HEK293 (cell line): Measurements from ENCODE around the gene SUMF1.

Source experiments
- CTCF ChIA-PET: fragments of 350-600 bp; formaldehyde crosslinking; extraction: SDS; loops from one replicate; lab custom pipeline; 2021; ENCODE audit warnings: antibody characterized with exemption; lab: Yijun Ruan, JAX
- POLR2A ChIA-PET: fragments of 300-600 bp; formaldehyde crosslinking; extraction: SDS; loops from one replicate; lab custom pipeline; 2020; ENCODE audit warnings: antibody characterized with exemption, inconsistent platforms; lab: Yijun Ruan, JAX
- H3K27ac ChIP-seq: fragments of 200-500 bp; sonication (Bioruptor generic); 2 replicates; pipeline ENCODE4 v1.5.1; 2014; ENCODE audit warnings: low read depth, low read length, control low read depth, inconsistent platforms; ENCODE audit errors: extremely low read depth
- H3K36me3 ChIP-seq, 2 experiments: fragments of 200-500 bp in 1 of 2; sonication (Bioruptor generic) in 1 of 2; 1 replicate in 1 of 2; 2 replicates in 1 of 2; pipeline ENCODE4 v1.5.1; 2014 to 2017; ENCODE audit warnings: inconsistent platforms in 2 of 2, low read length in 2 of 2; ENCODE audit not compliant: control insufficient read depth in 2 of 2, insufficient read depth in 1 of 2
- H3K4me1 ChIP-seq: fragments of 200-500 bp; sonication (Bioruptor generic); 2 replicates; pipeline ENCODE4 v1.5.1; 2014; ENCODE audit warnings: mild to moderate bottlenecking, low read length, inconsistent platforms; ENCODE audit not compliant: control insufficient read depth, insufficient read depth
- H3K4me3 ChIP-seq: 2 replicates; pipeline ENCODE4 v1.5.1; 2011; ENCODE audit warnings: low read depth, mild to moderate bottlenecking, control low read depth, low read length, moderate library complexity
- H3K9me3 ChIP-seq: fragments of 200-500 bp; sonication (Bioruptor generic); 2 replicates; pipeline ENCODE4 v1.5.1; 2014; ENCODE audit warnings: low read depth, low read length, inconsistent platforms; ENCODE audit not compliant: control insufficient read depth, insufficient read depth
- GLI2 ChIP-seq: fragments of 450-650 bp; formaldehyde crosslinking; IDR thresholded peaks from 2 replicates; pipeline ENCODE4; 2017; ENCODE audit warnings: missing biosample characterization, missing genetic modification characterization, low read depth, borderline replicate concordance
- KLF1 ChIP-seq: fragments of 450-650 bp; formaldehyde crosslinking; IDR thresholded peaks from 2 replicates; pipeline ENCODE4 v1.5.1; 2016; ENCODE audit warnings: missing biosample characterization, missing genetic modification characterization
- KLF16 ChIP-seq: fragments of 450-650 bp; formaldehyde crosslinking; IDR thresholded peaks from 2 replicates; pipeline ENCODE4 v1.5.1; 2017; ENCODE audit warnings: missing biosample characterization, missing genetic modification characterization
- PATZ1 ChIP-seq: fragments of 450-650 bp; formaldehyde crosslinking; IDR thresholded peaks from 2 replicates; pipeline ENCODE4 v1.5.1; 2016; ENCODE audit warnings: missing biosample characterization, missing genetic modification characterization
- ZBTB17 ChIP-seq: fragments of 450-650 bp; formaldehyde crosslinking; IDR thresholded peaks from 2 replicates; pipeline ENCODE4 v1.5.1; 2016; ENCODE audit warnings: missing biosample characterization, missing genetic modification characterization
- ZBTB26 ChIP-seq: fragments of 450-650 bp; formaldehyde crosslinking; optimal IDR thresholded peaks from 2 replicates; pipeline ENCODE3; 2016; ENCODE audit warnings: missing biosample characterization, mild to moderate bottlenecking, missing genetic modification characterization
- ZNF16 ChIP-seq: fragments of 450-650 bp; formaldehyde crosslinking; IDR thresholded peaks from 2 replicates; pipeline ENCODE4 v1.5.1; 2016; ENCODE audit warnings: low read depth, missing biosample characterization, missing genetic modification characterization
- ZNF341 ChIP-seq: fragments of 450-650 bp; formaldehyde crosslinking; IDR thresholded peaks from 2 replicates; pipeline ENCODE4; 2016; ENCODE audit warnings: low read depth, missing biosample characterization, missing genetic modification characterization
- ZNF350 ChIP-seq: fragments of 450-650 bp; formaldehyde crosslinking; IDR thresholded peaks from 2 replicates; pipeline ENCODE4 v1.5.0; 2017; ENCODE audit warnings: missing biosample characterization, mild to moderate bottlenecking, missing genetic modification characterization
- ZNF362 ChIP-seq: fragments of 450-650 bp; formaldehyde crosslinking; IDR thresholded peaks from 2 replicates; pipeline ENCODE4 v1.5.1; 2016; ENCODE audit warnings: missing biosample characterization, missing genetic modification characterization
- ZNF394 ChIP-seq: fragments of 450-650 bp; formaldehyde crosslinking; IDR thresholded peaks from 2 replicates; pipeline ENCODE4 v1.5.1; 2016; ENCODE audit warnings: missing biosample characterization, missing genetic modification characterization, mild to moderate bottlenecking, moderate library complexity, borderline replicate concordance
- ZNF416 ChIP-seq: fragments of 450-650 bp; formaldehyde crosslinking; IDR thresholded peaks from 2 replicates; pipeline ENCODE4 v1.5.1; 2016; ENCODE audit warnings: missing biosample characterization, missing genetic modification characterization
- ZNF501 ChIP-seq: fragments of 450-650 bp; formaldehyde crosslinking; IDR thresholded peaks from 2 replicates; pipeline ENCODE4 v1.5.1; 2016; ENCODE audit warnings: missing biosample characterization, missing genetic modification characterization
- ZNF513 ChIP-seq: fragments of 450-650 bp; IDR thresholded peaks from 2 replicates; pipeline ENCODE4 v1.5.1; 2018; ENCODE audit warnings: missing biosample characterization, missing genetic modification characterization
- ZNF518A ChIP-seq: fragments of 450-650 bp; formaldehyde crosslinking; conservative IDR thresholded peaks from 2 replicates; pipeline ENCODE4 v1.5.1; 2016; ENCODE audit warnings: low read depth, missing biosample characterization, missing genetic modification characterization
- ZNF561 ChIP-seq: fragments of 450-650 bp; IDR thresholded peaks from 2 replicates; pipeline ENCODE4 v1.5.1; 2018; ENCODE audit warnings: missing biosample characterization, missing genetic modification characterization, borderline replicate concordance
- ZNF600 ChIP-seq: fragments of 450-650 bp; formaldehyde crosslinking; IDR thresholded peaks from 2 replicates; pipeline ENCODE4 v1.5.1; 2016; ENCODE audit warnings: missing biosample characterization, missing genetic modification characterization
- ZNF76 ChIP-seq: fragments of 450-650 bp; formaldehyde crosslinking; IDR thresholded peaks from 2 replicates; pipeline ENCODE4; 2016; ENCODE audit warnings: low read depth, missing biosample characterization, missing genetic modification characterization, borderline replicate concordance
- ZNF830 ChIP-seq: fragments of 450-650 bp; IDR thresholded peaks from 2 replicates; pipeline ENCODE4 v1.5.0; 2018; ENCODE audit warnings: missing biosample characterization, missing genetic modification characterization, low read depth, mild to moderate bottlenecking, moderate library complexity
- TF ChIP-seq, protein P1 (sequence below): fragments of 450-650 bp; formaldehyde crosslinking; IDR thresholded peaks from 2 replicates; pipeline ENCODE4 v1.5.1; 2017; ENCODE audit warnings: missing biosample characterization, missing genetic modification characterization
- TF ChIP-seq, protein P2 (sequence below): fragments of 450-650 bp; formaldehyde crosslinking; IDR thresholded peaks from 2 replicates; pipeline ENCODE4 v1.5.1; 2016; ENCODE audit warnings: missing biosample characterization, missing genetic modification characterization

The SUMF1 gene

GRCh38 chr3:4493014-4493940, 26.2 kb upstream of the SUMF1 start, which contains the start of gene ITPR1:
Gene ITPR1, plus strand, starts transcription at chr3:4493348. Its CDS starts 23,144 bp downstream, at chr3:4516492.
- ChIA-PET POLR2A (interaction anchor here (0.6 to 3.2 kb wide), 27 partner anchors 8 to 693 kb away, joined by 3 to 56 read pairs (median 5); partner anchors contain the start of gene SUMF1), CTCF (interaction anchor here (0.5 to 4.3 kb wide), 4 partner anchors 11 to 142 kb away, joined by 3 to 18 read pairs (median 10); no protein-coding TSS in a partner anchor)
- no peaks in the 10 kb centered on the region for H3K36me3 ChIP-seq
- peak within 1 kb of the TSS; percentile 83 for H3K27ac ChIP-seq
- H3K4me1 ChIP-seq: peaks cover 13% of the 10 kb centered on the region
- peak within 1 kb of the TSS; percentile 71 for H3K4me3 ChIP-seq
- H3K9me3 ChIP-seq: no peaks in the 10 kb centered on the region
- TF ChIP-seq ZNF501 (tag by site-specific recombination): peak; percentile 65; the same call in 1 of the 2 replicates
- peak; percentile 38 for TF ChIP-seq ZBTB26 (tag by site-specific recombination)
- no peak for TF ChIP-seq ZNF16 (tag by site-specific recombination)
- TF ChIP-seq ZNF76: peak; percentile 96
- TF ChIP-seq, protein P1, sequence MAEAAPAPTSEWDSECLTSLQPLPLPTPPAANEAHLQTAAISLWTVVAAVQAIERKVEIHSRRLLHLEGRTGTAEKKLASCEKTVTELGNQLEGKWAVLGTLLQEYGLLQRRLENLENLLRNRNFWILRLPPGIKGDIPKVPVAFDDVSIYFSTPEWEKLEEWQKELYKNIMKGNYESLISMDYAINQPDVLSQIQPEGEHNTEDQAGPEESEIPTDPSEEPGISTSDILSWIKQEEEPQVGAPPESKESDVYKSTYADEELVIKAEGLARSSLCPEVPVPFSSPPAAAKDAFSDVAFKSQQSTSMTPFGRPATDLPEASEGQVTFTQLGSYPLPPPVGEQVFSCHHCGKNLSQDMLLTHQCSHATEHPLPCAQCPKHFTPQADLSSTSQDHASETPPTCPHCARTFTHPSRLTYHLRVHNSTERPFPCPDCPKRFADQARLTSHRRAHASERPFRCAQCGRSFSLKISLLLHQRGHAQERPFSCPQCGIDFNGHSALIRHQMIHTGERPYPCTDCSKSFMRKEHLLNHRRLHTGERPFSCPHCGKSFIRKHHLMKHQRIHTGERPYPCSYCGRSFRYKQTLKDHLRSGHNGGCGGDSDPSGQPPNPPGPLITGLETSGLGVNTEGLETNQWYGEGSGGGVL (tag by site-specific recombination): peak; percentile 99
- TF ChIP-seq ZNF830: no peak
- peak; percentile 38 for TF ChIP-seq KLF1 (tag by site-specific recombination)
- TF ChIP-seq PATZ1 (tag by site-specific recombination): peak; percentile 82
- TF ChIP-seq ZNF350 (tag by site-specific recombination): no peak
- TF ChIP-seq GLI2: no peak
- 0 out of 2 replicates have a peak, but pooled peaks have one; percentile 35 for TF ChIP-seq ZNF518A (tag by site-specific recombination)
- no peak for TF ChIP-seq ZNF416 (tag by site-specific recombination)
- peak; percentile 75; the same call in 1 of the 2 replicates for TF ChIP-seq ZNF362
- TF ChIP-seq, protein P2, sequence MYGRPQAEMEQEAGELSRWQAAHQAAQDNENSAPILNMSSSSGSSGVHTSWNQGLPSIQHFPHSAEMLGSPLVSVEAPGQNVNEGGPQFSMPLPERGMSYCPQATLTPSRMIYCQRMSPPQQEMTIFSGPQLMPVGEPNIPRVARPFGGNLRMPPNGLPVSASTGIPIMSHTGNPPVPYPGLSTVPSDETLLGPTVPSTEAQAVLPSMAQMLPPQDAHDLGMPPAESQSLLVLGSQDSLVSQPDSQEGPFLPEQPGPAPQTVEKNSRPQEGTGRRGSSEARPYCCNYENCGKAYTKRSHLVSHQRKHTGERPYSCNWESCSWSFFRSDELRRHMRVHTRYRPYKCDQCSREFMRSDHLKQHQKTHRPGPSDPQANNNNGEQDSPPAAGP (tag by site-specific recombination): peak; percentile 60
- TF ChIP-seq ZNF561 (tag by site-specific recombination): no peak
- peak; percentile 93 for TF ChIP-seq KLF16 (tag by site-specific recombination)
- TF ChIP-seq ZNF394: peak; percentile 68; the same call in 1 of the 2 replicates
- TF ChIP-seq ZNF341 (tag by site-specific recombination): peak; percentile 75
- TF ChIP-seq ZBTB17: peak; percentile 83
- TF ChIP-seq ZNF513 (tag by site-specific recombination): peak; percentile 91
- TF ChIP-seq ZNF600 (tag by site-specific recombination): peak; percentile 87
